GM19043 (cell line): Measurements from ENCODE around the gene KCNG3.

Experiments used
- ATAC-seq: cut with Tn5 transposase; IDR thresholded peaks from one replicate; pipeline ENCODE4 v1.9.1; 2021; ENCODE audit warnings: low read depth; ENCODE audit not compliant: unreplicated experiment

The KCNG3 gene

DNA sequence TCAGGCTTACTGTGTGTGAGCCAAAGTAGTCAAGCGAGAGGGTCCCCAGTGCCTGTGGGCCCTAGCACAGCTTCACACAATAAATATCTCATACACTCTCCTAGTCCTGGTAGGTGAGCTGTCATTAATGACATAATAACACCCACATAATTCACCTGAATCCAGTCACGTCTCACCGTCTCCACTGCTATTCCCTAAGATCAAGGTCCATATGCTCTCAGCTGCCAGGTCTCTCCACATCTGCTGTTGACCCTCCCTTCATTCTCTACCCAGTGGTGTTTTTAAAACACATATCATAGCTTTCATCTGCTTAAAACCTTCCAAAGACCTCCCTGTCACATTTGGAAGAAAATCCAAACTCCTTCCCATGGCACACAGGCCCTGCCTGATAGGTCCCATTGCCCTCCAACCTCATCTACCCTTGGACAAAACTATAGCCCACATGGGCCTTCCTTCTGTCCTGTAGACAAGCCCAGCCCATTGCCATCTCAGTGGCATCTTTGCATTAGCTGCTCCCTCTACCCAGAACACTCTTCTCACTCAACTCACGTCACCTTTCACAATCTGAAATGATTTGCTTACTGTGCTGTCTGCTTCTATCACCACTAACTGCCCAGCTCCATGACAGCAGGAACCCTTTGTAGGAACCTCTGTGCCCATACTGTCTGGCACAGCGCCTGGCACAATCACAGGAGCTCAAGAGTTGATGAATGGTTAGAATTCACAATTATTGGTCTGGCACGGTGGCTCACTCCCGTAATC, 7.5 kb downstream of the KCNG3 start:
- no peak for ATAC-seq

- ATAC-seq = no peak
Observed at GRCh38 chr2:42480402-42480801, 13.4 kb downstream of the KCNG3 start.

DNA sequence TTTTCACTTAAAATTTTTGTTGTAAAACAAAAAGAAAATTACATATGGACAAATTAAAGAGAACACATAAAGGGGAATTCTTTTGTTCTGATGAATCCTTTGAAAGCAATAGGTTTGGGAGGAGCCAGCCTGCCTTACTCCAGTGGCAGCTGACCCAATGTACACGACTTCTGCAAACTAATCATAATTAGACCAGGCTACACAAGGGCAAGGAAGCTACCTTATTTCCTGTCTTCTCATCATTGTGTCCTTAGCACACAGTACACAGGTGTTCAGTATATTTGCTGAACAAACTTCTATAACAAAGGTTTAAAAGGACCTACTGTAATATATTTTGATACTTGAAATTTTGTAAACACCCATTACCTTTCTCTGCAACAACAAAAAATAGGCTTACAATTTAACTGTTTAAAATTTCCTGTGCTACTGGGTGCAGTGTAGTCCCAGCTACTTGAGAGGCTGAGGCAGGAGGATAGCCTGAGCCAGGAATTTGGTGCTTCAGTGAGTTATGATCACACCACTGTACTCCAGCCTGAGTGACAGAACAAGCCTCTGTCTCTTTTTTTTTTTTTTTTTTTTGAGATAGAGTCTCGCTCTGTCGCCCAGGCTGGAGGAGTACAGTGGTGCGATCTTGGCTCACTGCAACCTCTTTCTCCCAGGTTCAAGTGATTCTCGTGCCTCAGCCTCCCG, 18.9 kb downstream of the KCNG3 start:
- no peak for ATAC-seq

- no peak for ATAC-seq
Observed at GRCh38 chr2:42470706-42471105, 23.1 kb downstream of the KCNG3 start.

- ATAC-seq = no peak
Observed at GRCh38 chr2:42464631-42465030, 29.2 kb downstream of the KCNG3 start.

- ATAC-seq = no peak
Observed at GRCh38 chr2:42463570-42463969, 30.2 kb downstream of the KCNG3 start.

DNA sequence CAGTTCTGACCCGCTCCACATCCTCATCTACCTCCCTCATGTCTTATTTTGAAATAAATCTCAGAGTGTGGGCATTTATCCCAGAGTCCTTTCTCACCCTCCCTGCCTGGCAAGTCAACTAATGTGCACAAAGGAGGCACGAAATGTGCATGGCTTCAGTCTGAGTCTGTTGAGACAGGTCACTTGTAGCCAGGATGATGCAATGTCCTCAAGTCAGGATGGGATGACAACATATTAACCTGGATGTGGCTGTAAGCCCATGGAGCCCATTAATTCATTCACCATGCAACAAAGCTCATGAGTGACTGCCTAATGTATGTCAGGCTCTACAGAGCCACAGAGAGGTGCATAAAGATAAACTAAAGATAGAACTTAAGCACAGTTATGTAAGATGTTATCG, 34.5 kb downstream of the KCNG3 start:
- ATAC-seq = no peak

- no peak for ATAC-seq
Observed at GRCh38 chr2:42458396-42458795, 35.4 kb downstream of the KCNG3 start.

- ATAC-seq = no peak
Observed at GRCh38 chr2:42457011-42457410, 36.8 kb downstream of the KCNG3 start.

DNA sequence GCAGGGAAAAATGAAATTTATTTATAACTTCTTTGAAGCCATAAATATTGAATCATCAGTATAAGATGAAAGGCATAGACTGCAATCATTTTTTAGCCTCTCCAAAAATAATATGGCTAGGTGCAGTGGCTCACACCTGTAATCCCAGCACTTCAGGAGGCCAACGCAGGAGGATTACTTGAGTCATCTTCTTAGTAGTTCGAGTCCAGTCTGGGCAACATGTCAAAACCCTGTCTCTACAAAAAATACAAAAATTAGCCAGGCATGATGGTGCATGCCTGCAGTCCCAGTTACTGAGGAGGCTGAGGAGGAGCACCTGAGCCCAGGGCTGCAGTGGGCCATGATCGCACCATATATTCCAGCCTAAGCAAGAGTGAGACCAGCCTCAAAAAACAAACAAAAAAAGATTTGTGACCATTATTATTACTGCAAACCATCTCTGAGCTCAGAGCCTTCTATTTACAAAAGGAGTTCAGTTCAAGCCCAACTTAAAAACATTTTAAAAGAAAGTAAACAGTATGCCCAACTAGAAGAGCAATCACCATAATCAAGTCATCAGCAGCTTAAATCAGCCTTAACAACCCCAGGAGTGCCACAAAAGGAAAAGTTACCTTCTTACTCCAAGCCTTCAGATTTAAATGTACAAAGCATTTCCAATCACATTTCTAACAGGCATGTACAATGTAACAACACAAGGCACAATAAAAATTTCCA, 37.5 kb downstream of the KCNG3 start:
- ATAC-seq = no peak

GRCh38 chr2:42452545-42452944, 41.2 kb downstream of the KCNG3 start:
- ATAC-seq = no peak

- ATAC-seq = no peak
Observed at GRCh38 chr2:42450136-42450535, 43.6 kb downstream of the KCNG3 start.

DNA sequence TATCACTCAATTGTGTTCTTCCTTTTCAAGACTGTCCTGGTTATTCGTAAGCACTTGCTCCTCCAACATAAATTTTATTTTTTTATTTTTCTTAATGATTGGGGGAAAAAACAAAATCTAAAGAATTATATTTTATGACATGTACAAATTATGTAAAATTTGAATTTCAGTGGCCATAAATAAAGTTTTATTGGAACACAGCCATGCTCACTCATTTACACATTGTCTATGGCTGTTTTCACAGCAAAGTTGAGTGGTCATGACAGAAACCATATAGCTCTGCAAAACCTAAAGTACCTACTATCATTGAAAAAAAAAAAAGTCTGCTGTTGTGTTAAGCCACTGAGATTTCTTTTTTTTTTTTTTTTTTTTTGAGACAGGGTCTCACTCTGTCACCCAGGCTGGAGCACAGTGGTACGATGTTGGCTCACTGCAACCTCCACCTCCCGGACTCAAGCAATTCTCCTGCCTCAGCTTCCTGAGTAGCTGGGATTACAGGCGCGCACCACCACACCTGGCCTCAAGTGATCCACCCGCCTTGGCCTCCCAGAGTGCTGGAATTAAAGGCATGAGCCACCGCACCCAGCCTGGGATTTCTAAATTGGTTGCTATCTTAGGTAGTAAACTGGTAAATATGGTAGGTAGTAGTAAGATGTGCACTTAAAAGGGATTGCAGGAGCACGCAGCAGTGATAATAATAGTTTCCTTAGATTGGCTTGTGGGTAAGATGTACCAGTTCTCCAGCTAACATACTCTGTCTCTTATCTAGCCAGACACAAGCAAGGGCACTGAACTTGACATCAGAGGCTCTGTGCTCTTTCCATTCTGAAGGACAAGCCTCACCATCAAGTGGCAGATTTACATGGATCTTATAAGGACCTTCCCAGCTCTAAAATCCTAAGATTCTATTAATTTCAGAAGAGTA, 44.4 kb downstream of the KCNG3 start:
- ATAC-seq = no peak

DNA sequence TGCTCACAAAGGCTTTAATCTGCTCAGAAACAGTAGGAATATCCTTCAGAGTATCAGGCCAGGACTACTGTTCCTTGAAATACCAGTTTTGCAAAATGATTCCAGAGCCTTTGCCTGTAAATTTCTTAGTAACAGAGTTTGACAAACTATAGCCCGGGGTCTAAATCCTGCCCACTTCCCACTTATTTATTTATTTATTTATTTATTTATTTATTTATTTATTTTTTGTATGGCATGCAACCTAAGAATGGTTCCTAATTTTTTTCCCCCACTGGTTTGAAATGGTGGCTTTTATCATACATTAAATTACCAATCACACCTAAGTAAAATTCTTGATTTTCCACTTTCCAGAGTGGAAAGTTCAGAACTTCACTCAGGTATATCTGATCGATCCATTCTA, 45.6 kb downstream of the KCNG3 start:
- no peak for ATAC-seq

DNA sequence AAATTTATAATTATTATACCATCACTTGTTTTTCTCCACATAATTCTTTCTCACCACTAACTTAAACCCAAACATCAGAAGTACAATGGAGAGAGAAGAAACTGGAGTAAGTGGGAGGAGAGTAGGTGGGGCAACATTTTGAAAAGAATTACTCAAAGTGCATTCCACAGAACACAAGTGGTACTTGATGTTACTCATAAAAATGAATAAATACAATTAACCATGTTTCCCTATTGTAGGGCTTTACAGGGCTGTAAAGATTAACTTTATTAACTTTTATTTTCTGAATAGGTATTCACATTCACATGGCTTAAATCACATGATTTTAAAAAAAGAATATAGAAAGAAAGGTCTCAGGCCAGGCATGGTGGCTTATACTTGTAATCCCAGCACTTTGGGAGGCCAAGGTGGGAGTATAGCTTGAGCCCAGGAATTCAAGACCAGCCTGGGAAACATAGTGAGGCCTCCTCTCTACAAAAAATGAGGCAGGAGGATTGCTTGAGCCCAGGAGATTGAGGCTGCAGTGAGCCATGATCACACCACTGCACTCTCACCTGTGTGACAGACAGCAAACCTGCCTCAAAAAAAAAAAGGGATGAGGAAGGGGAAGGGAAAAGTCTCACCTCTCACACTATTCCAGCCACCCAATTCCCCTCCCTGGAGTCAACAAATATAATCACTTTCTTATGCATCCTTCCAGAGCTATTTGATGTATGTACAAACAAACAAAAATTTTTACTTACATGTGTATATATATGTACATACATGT, 47.1 kb downstream of the KCNG3 start:
- ATAC-seq = no peak

DNA sequence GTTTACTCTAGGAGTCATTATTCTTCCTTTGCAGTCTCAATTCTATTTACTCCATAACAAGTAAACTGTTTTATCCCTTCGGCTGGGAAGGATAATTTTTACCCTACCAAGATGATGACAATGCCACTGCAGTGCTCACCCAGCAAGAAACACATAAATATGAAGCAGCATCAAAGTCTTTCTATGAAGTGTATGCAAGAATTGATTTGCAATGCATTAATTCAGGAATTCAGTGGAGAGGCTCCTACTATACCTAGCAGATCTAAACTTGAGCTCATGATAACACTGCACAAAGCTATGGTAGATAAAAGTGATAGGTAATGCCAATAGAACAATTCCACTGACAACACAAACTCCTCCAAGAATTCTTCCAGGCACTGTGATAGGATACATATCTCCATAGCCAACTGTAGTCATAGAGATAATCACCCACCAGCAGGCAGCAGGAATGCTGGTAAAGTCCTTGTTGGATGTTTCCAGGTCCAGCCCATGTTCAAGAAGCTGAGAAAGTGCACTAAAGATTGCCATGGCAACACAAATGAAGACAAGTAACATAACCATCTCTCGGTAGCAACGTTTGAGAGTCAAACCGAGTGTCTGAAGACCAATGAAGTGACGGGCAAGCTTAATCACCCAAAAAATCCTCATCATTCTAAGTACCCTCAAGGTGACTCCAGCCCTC, 49.9 kb downstream of the KCNG3 start:
- ATAC-seq = no peak

GRCh38 chr2:42442774-42443173, 51.0 kb downstream of the KCNG3 start:
- ATAC-seq = no peak

DNA sequence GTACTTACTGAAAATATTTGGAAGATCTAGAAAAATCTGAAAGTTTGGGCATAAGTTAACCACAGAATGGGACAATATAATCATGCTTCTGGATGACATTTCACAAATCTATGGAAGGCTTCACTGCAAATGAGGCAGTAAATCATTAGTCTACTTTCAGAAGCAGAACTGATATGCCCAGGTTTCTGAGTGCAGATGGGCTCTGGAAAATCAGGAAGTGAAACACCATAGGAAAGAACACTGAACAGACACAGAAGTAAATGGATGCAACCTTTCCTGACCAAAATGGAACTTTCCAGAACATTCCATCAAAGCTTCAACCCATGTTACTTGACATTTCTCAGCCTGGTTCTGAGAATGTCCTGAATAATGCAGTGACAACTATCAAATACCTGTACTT, 55.1 kb downstream of the KCNG3 start:
- ATAC-seq = no peak

GRCh38 chr2:42436370-42436769, 57.4 kb downstream of the KCNG3 start:
- no peak for ATAC-seq
